PFSK-1 (cell line): ENCODE data around the gene NRG3.

ENCODE experiments used
- POLR2AphosphoS5 ChIP-seq: IDR thresholded peaks from 2 replicates; pipeline ENCODE4 v1.6.1; 2012; ENCODE audit warnings: low read depth, mild to moderate bottlenecking, control low read depth, low read length, moderate library complexity
- REST ChIP-seq, 2 experiments: IDR thresholded peaks; 2 replicates each; pipeline versions ENCODE4 v1.6.1 to v1.8.0; 2011 to 2012; ENCODE audit warnings: low read depth in 2 of 2, low read length in 2 of 2, control low read depth in 1 of 2, inconsistent platforms in 1 of 2, mild to moderate bottlenecking in 1 of 2, moderate library complexity in 1 of 2; ENCODE audit not compliant: insufficient read depth in 1 of 2
- SIN3A ChIP-seq: IDR thresholded peaks from 2 replicates; pipeline ENCODE4 v1.6.1; 2012; ENCODE audit warnings: mild to moderate bottlenecking, low read length, moderate library complexity, borderline replicate concordance; ENCODE audit not compliant: insufficient read depth
- TAF1 ChIP-seq: IDR thresholded peaks from 2 replicates; pipeline ENCODE4 v1.6.1; 2012; ENCODE audit warnings: low read length, control low read depth, borderline replicate concordance; ENCODE audit not compliant: insufficient read depth

DNA sequence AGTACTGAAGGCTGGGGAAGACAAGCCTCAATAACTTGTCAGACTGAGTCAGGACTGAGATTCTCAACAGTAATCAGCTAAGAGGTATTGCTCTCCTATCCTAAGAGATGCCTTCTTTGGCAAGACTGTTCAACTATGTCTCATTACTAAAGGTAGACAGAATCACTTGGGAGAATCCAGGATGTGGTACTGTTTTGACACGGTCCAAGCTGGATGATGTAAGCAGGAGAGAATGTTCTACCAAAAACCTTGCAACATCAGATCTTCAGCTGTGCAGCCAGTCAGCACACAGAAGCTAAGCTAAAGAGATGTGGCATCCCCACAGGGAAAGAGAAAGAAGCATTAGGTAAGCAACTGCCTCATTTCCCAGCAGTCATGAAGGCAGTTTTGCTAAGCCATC is 391.4 kb downstream of the NRG3 start:
- TF ChIP-seq TAF1 (no peak), POLR2AphosphoS5 (no peak), REST (IDR thresholded peaks at IDR 0.05; ENCODE audit: insufficient read depth in 1 of 2, low read depth in 2 of 2, low read length in 2 of 2) (no peak), SIN3A (no peak)
